Activated CD4-positive, alpha-beta memory T cell treated with anti-CD3 and anti-CD28 coated beads for 36 hours (primary cell): ENCODE data around the gene TTLL8. TPM values are rescaled to one million over a fixed set of nuclear protein-coding genes. Genes with fewer than 3 reads are reported as not detected.
A peak's percentile ranks its signal among the peaks of the same experiment; 100 is the strongest.

Experiments
- CTCF ChIA-PET: fragments of 350-600 bp; sonication (Branson Sonifier 250); formaldehyde crosslinking; loops from one replicate; lab custom pipeline; 2021; ENCODE audit warnings: antibody characterized with exemption, inconsistent platforms; lab: Charles Lee
- POLR2A ChIA-PET: fragments of 350-600 bp; sonication (Branson Sonifier 250); formaldehyde crosslinking; loops from one replicate; lab custom pipeline; 2021; ENCODE audit warnings: antibody characterized with exemption; lab: Charles Lee
- DNase-seq: peaks from one replicate; pipeline ENCODE4 v3.0.0-alpha.2; 2020
- H3K27ac Mint-ChIP-seq: one replicate; pipeline ENCODE4 v1.8.0; 2021; ENCODE audit warnings: mixed read lengths
- H3K27me3 Mint-ChIP-seq: one replicate; pipeline ENCODE4 v1.8.0; 2021; ENCODE audit warnings: mixed read lengths
- H3K36me3 Mint-ChIP-seq: one replicate; pipeline ENCODE4 v1.8.0; 2021; ENCODE audit warnings: mixed read lengths
- H3K4me1 Mint-ChIP-seq: one replicate; pipeline ENCODE4 v1.8.0; 2021; ENCODE audit warnings: low read depth, mixed read lengths
- H3K4me3 Mint-ChIP-seq: one replicate; pipeline ENCODE4 v1.8.0; 2021; ENCODE audit warnings: mild to moderate bottlenecking, mixed read lengths
- H3K9me3 Mint-ChIP-seq: one replicate; pipeline ENCODE4 v1.8.0; 2021; ENCODE audit warnings: mixed read lengths
- intact Hi-C: fragments of 100-400 bp; cut with micrococcal nuclease; formaldehyde crosslinking; loops from one replicate; pipeline ENCODE4 v1.15.1; 2023
- total RNA-seq, 2 experiments: library from RNA; stranded (reverse); gene quantifications; one replicate each; pipeline ENCODE4 v1.2.3, GENCODE V29; 2021

The TTLL8 gene
- total RNA-seq, 2 experiments from 2014 or later: not detected

GRCh38 chr22:49976439-49977175, 81.5 kb downstream of the TTLL8 start:
- H3K9me3 Mint-ChIP-seq: peaks cover 31% of the 10 kb centered on the region
- no peaks in the 10 kb centered on the region for H3K27me3 Mint-ChIP-seq
- peak overlapping the region; percentile 92 for H3K27ac Mint-ChIP-seq
- CTCF ChIA-PET: interaction anchor here (0.6 to 5.3 kb wide), 6 partner anchors 14 to 54 kb away, joined by 3 to 53 read pairs (median 6); no protein-coding TSS in a partner anchor
- POLR2A ChIA-PET: interaction anchor here (0.6 to 1.2 kb wide), 3 partner anchors 14 to 41 kb away, joined by 4 to 8 read pairs (median 4); no protein-coding TSS in a partner anchor
- peak; percentile 81 for DNase-seq
- H3K4me1 Mint-ChIP-seq: peaks cover 36% of the 10 kb centered on the region
- peaks cover 26% of the 10 kb centered on the region for H3K36me3 Mint-ChIP-seq
- intact Hi-C loops: loop anchor here (2.0 kb wide), 3 partner anchors 14 to 138 kb away; no protein-coding TSS in a partner anchor
- peak overlapping the region; percentile 6 for H3K4me3 Mint-ChIP-seq

DNA sequence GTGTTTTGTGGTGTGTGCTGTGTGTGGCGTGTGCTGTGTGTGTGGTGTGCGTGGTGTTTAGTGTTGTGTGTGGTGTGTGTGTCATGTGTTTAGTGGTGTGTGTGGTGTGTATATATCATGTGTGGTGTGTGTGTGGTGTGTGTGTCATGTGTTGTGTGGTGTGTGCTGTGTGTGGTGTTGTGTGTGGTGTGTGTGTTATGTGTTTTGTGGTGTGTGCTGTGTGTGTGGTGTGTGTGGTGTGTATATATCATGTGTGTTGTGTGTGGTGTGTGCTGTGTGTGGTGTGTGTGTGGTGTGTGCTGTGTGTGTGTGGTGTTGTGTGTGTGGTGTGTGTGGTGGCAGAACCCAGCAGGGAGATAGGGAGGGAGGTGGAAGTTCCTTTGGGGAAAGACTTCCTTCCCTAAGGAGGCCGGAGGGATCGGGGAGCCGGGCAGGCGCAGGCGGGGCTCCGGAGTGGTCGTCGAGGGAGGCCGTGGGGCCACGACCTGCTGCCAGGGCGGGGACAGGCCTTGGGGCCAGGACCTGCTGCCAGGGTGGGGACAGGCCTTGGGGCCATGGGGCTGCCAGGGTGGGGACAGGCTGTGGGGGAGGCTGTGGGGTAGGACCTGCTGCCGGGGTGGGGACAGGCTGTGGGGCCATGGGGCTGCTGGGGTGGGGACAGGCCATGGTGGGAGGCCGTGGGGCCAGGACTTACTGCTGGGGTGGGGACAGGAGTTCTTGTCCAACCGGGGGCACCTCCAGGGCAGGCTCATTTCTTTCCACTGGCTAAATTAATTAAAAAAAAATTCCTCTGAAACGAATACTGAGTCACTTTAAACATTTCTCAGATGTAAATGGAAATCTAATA, 82.3 kb downstream of the TTLL8 start:
- DNase-seq: peak; percentile 81
- POLR2A ChIA-PET: interaction anchor here (0.6 to 1.2 kb wide), 3 partner anchors 14 to 41 kb away, joined by 4 to 8 read pairs (median 4); no protein-coding TSS in a partner anchor
- peak overlapping the region; percentile 92 for H3K27ac Mint-ChIP-seq
- H3K36me3 Mint-ChIP-seq: peaks cover 22% of the 10 kb centered on the region
- H3K4me1 Mint-ChIP-seq: peaks cover 35% of the 10 kb centered on the region
- CTCF ChIA-PET: interaction anchor here (0.6 to 5.3 kb wide), 5 partner anchors 13 to 55 kb away, joined by 3 to 53 read pairs (median 6); no protein-coding TSS in a partner anchor
- H3K27me3 Mint-ChIP-seq: no peaks in the 10 kb centered on the region
- peak overlapping the region; percentile 44 for H3K4me3 Mint-ChIP-seq
- H3K9me3 Mint-ChIP-seq: peaks cover 25% of the 10 kb centered on the region
- intact Hi-C loops: loop anchor here (2.0 kb wide), 3 partner anchors 13 to 137 kb away; no protein-coding TSS in a partner anchor

DNA sequence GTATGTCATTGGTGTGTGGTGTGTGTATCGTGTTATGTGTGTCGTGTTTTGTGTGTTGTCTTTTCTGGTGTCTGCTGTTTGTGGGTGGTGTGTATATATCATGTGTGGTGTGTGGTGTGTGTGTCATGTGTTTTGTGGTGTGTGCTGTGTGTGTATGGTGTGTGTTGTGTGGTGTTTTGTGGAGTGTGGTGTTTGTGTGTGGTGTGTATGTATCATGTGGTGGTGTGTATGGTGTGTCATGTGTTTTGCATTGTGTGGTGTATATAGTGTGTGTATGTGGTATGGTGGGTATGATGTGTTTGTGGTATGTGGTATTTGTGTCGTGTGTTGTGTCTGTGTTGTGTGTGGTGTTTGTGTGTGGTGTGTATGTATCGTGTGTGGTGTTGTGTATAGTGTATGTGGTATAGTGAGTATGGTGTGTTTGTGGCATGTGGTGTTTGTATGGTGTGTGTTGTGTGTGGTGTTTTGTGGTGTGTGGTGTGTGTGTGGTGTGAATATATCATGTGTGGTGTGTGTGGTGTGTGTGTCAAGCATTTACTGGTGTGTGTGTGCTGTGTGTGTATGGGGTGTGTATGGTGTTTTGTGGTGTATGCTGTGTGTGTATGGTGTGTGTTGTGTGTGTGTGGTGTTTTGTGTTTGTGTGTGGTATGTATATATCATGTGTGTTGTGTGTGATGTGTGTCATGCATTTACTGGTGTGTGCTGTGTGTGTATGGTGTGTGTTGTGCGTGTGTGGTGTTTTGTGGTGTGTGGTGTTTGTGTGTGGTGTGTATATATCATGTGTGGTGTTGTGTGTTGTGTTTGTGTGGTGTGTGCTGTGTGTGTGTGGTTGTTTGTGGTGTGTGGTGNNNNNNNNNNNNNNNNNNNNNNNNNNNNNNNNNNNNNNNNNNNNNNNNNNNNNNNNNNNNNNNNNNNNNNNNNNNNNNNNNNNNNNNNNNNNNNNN, 84.8 kb downstream of the TTLL8 start:
- intact Hi-C loops: no loop called here
- Mint-ChIP-seq H3K27me3 (no peaks in the 10 kb centered on the region), H3K4me3 (no peak overlapping the region), H3K4me1 (peaks cover 33% of the 10 kb centered on the region), H3K36me3 (peaks cover 8% of the 10 kb centered on the region), H3K27ac (no peak overlapping the region), H3K9me3 (peaks cover 5% of the 10 kb centered on the region)
- DNase-seq: no peak
- ChIA-PET CTCF (no interaction called here), POLR2A (no interaction called here)

DNA sequence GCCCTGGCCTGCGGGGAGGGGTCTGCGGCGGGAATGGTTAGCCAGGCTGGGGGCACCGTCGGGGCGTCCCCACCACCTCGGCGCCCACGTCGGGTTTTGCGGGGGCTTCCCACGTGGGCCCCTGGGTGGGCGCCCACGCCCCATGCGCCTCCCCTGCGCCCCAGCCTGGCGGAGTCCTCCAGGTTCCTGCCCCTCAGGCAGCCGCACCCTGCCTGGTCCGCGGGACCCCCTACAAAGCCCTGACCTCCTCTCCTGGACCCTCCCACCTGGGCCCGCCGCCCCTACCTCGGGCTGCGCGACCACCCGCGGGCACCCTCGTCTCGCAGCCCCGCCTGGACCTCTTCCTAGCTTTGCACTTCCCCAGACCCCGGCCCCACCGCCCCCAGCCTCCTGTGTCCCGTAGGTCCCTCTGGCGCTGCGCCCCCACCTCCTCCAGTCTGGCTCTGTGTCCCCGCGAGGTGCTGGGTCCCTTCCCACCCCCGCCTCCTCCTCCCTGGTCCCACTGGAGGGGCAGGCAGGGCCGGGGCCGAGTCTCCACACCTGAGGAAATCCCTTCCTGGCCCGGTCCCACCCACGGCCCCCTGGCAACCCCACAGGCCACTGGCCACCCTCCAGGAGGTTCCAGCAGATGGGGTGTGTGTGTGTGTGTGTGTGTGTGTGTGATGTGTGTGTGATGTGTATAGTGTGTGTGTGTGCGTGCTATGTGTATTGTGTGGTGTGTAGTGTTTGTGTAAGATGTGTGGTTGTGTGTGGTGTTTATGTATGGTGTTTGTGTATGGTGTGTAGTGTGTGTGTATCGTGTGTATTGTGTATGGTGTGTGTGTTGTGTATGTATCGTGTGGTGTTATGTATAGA, 85.7 kb downstream of the TTLL8 start:
- ChIA-PET POLR2A (interaction anchor here (0.7 to 3.4 kb wide), 4 partner anchors 11 to 181 kb away, joined by 3 to 54 read pairs (median 10); partner anchors contain the start of gene PIM3), CTCF (interaction anchor here (0.9 to 2.1 kb wide), 2 partner anchors 42 to 58 kb away, joined by 3 to 12 read pairs; no protein-coding TSS in a partner anchor)
- Mint-ChIP-seq H3K4me3 (peak overlapping the region; percentile 80), H3K9me3 (peaks cover 5% of the 10 kb centered on the region), H3K27me3 (no peaks in the 10 kb centered on the region), H3K36me3 (peaks cover 6% of the 10 kb centered on the region), H3K27ac (no peak overlapping the region), H3K4me1 (peaks cover 37% of the 10 kb centered on the region)
- DNase-seq: peak; percentile 46
- intact Hi-C loops: no loop called here

DNA sequence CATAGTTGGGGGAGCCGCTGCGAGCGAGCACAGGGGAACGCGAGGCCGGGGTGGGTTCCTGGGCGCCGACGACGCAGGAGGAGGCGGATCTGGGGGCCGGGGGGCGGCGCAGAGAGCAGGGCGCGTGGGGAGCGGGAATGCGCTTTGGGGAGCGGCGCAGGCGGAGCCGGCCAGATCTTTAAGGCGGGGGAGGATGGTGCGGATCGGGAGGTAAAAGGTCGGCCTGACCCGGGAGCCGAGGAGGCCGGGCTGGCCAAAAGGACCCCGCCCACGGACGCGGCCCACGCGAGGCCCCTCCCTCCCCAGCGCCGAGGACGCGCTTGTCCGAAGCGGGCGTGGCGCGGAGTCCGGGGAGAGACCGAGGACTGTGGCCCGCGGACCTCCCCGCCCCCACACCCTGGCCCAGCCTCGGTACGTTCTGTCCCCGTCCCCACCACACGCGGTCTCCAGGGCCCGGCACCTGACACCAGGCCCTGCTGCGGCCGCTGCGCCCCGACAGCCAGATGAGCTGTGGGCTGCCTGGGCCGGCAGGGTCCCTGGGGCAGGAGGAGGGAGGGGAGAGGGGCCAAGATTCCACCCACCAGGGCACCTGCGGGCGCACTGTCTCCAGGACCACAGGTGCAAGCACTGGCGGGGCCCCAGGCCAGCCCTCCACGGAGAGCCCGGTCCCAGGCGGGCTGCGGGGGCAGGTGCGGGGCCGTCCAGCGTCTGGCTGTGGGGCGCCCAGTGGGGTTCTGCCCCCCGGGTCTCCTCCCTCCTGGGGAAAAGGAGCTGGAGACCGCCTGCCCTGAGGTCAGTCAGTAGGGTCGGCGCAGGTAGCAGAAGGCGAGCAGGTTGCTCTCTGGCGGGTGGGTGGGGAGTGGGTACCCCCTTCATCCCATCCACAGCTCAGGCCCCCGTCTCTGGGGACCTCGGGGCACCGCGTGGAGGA, 86.6 kb downstream of the TTLL8 start:
- peaks cover 1% of the 10 kb centered on the region for H3K36me3 Mint-ChIP-seq
- peak overlapping the region; percentile 93 for H3K27ac Mint-ChIP-seq
- peaks cover under 1% of the 10 kb centered on the region for H3K9me3 Mint-ChIP-seq
- H3K4me3 Mint-ChIP-seq: peak overlapping the region; percentile 80
- intact Hi-C loops: loop anchor here (2.0 kb wide), 1 partner anchor 35 kb away; no protein-coding TSS in a partner anchor
- H3K27me3 Mint-ChIP-seq: no peaks in the 10 kb centered on the region
- CTCF ChIA-PET: interaction anchor here (0.9 to 2.1 kb wide), 4 partner anchors 10 to 59 kb away, joined by 3 to 12 read pairs (median 7); no protein-coding TSS in a partner anchor
- POLR2A ChIA-PET: interaction anchor here (0.7 to 3.4 kb wide), 5 partner anchors 10 to 181 kb away, joined by 3 to 54 read pairs (median 6); partner anchors contain the start of gene PIM3
- peaks cover 36% of the 10 kb centered on the region for H3K4me1 Mint-ChIP-seq
- DNase-seq: peak; percentile 86

- intact Hi-C loops: loop anchor here (2.0 kb wide), 1 partner anchor 34 kb away; no protein-coding TSS in a partner anchor
These were observed 87.4 kb downstream of the TTLL8 start for GRCh38 chr22:49970528-49971231.

DNA sequence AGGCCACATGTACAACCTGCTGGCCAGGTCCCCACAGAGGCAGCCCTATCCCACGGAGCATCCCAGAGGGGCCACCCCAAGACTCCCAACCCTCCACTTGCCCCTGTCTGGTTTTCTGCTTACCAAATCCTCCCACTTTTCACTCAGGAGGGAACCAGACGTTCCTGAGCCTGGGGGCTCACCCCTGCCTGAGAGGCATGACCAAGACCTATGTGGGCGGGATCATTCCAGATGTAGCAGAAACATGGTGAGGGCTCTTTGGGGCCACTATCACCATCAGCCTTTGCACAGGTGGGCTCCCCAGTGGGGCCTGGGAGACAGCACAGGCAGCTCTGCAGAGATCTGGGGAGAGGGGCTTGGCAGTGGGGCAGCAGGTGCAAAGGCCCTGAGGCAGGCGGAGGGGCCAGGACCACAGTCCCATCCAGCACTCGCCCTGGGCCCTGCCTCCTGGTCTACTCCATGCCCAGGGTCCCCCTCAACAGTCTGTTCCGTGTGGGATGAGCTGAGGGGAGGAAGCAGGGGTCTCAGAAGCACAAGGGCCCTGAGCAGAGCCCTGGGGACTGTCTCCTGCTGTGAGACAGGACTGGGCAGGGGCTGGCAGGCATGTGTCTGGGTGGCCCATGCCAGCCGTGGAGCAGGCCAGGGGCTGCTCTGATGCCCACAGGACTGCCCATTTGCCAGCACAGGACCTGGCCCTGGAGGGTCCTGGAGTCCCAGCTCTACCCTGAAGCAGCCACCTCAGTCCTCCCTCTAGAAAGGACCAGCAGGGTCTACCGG, 88.2 kb downstream of the TTLL8 start:
- Mint-ChIP-seq H3K36me3 (peaks cover 2% of the 10 kb centered on the region), H3K4me3 (peak overlapping the region; percentile 80), H3K27me3 (no peaks in the 10 kb centered on the region), H3K4me1 (peaks cover 30% of the 10 kb centered on the region), H3K27ac (peak overlapping the region; percentile 93), H3K9me3 (no peaks in the 10 kb centered on the region)
- no peak for DNase-seq
- POLR2A ChIA-PET: interaction anchor here (1.1 to 3.4 kb wide), 5 partner anchors 9 to 39 kb away, joined by 3 to 54 read pairs (median 6); partner anchors contain the start of gene PIM3
- CTCF ChIA-PET: interaction anchor here (0.7 to 1.6 kb wide), 3 partner anchors 8 to 202 kb away, joined by 3 to 9 read pairs (median 3); partner anchors contain the start of gene PIM3
- intact Hi-C loops: loop anchor here (2.0 kb wide), 1 partner anchor 33 kb away; no protein-coding TSS in a partner anchor

More at GRCh38 chr22:49970528-49971231, 87.4 kb downstream of the TTLL8 start:
- no peaks in the 10 kb centered on the region for H3K27me3 Mint-ChIP-seq
- peak overlapping the region; percentile 80 for H3K4me3 Mint-ChIP-seq
- H3K36me3 Mint-ChIP-seq: no peaks in the 10 kb centered on the region
- peak; percentile 99 for DNase-seq
- H3K27ac Mint-ChIP-seq: peak overlapping the region; percentile 93
- peaks cover 34% of the 10 kb centered on the region for H3K4me1 Mint-ChIP-seq
- CTCF ChIA-PET: interaction anchor here (0.7 to 2.1 kb wide), 5 partner anchors 9 to 203 kb away, joined by 3 to 12 read pairs (median 5); partner anchors contain the start of gene PIM3
- no peaks in the 10 kb centered on the region for H3K9me3 Mint-ChIP-seq
- POLR2A ChIA-PET: interaction anchor here (1.1 to 3.4 kb wide), 6 partner anchors 10 to 48 kb away, joined by 3 to 54 read pairs (median 6); partner anchors contain the start of gene PIM3
